Activated CD4-positive, alpha-beta T cell treated with anti-CD3 and anti-CD28 coated beads, Interleukin-2, amount 50 U/mL, for 16 hours (primary cell): ENCODE measurements around the gene DENND2D.
A peak's percentile ranks its signal among the peaks of the same experiment; 100 is the strongest.

Source experiments
- DNase-seq: peaks from one replicate; pipeline ENCODE4 v3.0.0-alpha.2; 2020

DENND2D gene

GRCh38 chr1:111164151-111164550 lies 36.3 kb downstream of the DENND2D start:
- no peak for DNase-seq

DNA sequence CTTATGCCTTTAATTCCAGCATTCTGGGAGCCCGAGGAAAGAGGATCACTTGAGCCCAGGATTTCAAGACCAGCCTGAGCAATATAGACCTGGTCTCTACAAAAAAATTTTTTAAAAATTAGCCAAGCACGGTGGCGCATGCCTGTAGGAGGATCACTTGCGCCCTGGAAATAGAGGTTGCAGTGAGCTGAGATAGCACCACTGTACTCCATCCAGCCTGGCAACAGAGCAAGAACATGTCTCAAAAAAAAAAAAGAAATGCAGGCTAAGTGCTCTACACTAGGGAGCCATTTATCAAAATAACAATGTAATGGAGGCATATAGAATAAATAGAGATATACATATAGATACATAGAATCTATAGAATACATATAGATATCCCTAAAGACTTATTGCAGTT lies 37.1 kb downstream of the DENND2D start:
- DNase-seq = no peak

- no peak for DNase-seq
Observed at GRCh38 chr1:111162488-111162880, 38.0 kb downstream of the DENND2D start.

DNA sequence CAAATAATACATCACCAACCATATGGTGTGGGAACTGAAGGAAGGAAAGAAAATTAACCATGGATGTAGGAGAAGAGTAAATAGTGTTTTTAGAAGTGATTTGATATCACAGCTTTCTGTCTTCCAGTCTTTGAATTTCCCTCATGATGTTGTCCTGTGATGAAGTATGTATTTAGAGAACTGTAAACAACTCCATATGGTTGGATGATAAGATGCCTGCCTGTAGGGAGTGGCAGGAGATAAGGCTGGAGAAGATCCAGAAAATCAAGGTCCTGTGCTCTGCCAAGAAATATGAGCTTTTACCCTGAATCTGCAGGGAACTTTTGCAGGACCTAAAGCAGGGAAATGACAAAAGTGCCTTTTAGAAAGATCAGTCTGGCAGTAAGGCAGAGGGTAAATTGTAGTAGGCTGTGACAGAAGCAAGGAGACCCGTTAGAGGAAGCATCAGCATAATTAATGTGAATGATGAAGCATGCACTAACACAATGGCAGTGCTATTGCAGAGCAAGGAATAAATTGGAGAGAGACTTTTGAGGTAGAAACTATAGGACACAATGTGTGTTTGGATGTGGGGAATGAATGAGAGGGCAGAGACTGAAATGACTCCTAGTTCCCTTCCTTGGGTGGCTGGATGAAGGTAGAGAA lies 38.5 kb downstream of the DENND2D start:
- no peak for DNase-seq

- no peak for DNase-seq
Observed at GRCh38 chr1:111157431-111157830, 43.0 kb downstream of the DENND2D start.

DNA sequence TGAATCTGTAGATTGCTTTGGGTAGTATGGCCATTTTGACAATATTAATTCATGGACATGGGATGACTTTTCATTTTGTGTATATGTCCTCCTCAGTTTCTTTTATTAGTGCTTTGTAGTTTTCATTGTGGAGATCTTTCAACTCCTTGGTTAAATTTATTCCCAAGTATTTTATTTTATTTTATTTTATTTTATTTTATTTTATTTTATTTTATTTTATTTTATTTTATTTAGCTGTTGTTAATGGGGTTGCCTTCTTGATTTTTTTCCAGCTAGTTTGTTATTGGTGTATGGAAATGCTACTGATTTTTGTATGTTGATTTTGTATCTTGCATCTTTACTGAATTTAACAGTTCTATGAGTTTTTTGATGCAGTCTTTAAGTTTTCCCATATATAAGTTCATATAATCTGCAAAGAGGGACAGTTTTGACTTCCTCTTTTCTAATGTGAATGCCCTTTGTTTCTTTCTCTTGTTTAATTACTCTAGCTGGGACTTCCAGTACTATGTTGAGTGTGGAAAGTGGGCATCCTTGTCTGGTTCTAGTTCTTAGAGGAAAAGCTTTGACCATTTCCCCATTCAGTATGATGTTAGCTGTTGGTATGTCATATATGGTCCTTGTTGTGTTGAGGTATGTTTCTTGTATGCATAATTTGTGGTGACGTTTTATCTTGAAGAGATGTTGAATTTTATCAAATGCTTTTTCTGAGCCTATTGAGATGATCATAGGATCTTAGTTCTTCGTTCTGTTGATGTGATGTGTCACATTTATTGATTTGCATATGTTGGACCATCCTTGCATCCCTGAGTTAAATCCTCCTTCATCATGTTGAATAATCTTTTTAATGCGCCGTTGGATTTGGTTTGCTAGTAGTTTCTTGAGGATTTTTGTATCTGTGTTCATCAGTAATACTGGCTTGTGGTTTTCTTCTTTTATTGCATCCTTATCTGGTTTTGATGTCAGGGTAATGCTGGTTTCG lies 46.1 kb downstream of the DENND2D start:
- no peak for DNase-seq

DNA sequence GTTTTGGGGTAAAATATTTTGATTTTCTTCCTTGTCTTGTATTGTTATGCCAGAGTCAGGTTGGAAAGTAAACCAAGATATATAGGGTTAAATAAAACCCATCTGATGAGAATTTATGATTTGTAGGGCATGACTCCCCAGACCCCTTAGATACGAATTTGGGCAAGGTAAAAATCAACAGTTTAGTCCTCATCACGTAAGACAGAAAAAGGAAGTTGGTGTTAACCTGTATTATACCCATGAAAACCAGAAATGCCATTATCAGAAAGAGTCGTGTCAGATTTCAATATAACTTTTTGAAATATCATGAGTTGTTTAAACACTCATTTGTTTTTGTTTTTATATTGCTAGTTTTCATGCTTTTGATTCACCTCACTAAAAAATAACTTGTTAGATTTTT lies 48.6 kb downstream of the DENND2D start:
- DNase-seq = no peak

DNA sequence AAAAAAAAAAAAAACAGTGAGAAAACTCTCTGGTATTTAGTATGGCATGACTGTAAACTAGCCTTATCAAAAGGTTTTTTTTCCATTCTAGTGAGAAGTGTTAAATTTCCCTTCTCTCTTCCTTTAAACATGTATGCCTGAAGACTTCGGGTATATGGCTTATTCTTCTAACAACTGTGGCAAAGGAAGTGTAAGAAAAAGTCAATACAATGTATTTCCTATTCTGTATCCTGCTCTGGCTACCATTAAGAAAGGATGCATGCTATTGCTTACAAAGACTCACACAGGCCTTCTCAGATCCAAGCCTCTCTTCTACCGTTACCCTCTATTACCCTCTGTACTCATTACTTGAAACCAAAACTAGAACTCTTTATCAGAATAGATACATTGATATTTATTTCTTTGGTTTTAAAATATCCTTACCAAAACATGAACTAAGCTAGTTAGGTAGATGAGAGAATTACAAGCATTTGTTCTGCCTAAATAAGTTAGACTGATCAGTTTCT lies 52.0 kb downstream of the DENND2D start:
- no peak for DNase-seq

DNA sequence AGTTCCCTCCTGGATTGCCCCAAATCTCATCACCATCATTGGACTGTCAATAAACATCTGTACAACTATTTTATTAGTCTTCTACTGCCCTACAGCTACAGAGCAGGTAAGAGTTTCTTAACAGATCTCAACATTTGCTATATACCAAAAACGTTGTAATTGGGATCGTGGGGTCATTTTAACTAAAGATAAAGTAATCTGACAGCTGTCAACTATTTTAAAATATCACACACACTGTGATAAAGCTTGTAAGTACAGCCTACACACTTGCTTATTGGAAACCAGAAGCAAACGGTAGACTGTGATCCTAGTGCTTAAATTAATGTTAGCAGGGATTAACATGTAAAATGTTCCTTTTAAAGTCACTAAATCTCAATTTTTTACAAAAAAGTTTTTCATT lies 52.5 kb downstream of the DENND2D start:
- DNase-seq = no peak

GRCh38 chr1:111145963-111146768 lies 54.3 kb downstream of the DENND2D start:
- DNase-seq = peak; percentile 9

GRCh38 chr1:111145542-111145941 lies 54.9 kb downstream of the DENND2D start:
- DNase-seq = no peak

DNA sequence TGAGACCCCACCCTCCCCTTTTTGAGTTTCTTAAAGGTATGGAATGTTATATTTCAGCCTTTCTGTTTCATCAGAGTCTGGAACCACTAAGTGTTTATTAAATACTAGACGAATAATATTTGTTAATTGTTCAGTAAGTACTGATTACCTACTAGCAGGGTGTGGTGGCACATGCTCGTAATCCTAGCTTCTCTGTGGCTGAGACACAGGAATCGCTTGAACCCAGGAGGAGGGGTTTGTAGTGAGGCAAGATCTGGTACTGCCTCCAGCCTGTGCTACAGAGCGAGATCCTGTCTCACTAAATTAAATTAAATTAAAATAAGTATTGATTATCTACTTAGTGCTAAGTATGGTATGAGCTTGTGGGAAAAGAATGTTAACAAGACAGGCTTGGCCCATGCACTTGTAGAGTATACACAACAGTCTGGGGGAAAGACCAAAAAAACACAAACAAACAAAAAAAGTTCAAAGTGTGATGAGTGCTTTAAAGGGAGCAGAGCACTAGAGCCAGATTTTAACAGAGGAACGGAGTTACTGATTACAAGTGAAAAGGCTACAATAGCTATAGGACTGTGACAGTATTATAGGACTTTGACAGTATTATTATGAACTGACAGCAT lies 58.0 kb downstream of the DENND2D start:
- DNase-seq = no peak

GRCh38 chr1:111141245-111142220 lies 58.9 kb downstream of the DENND2D start:
- no peak for DNase-seq

DNA sequence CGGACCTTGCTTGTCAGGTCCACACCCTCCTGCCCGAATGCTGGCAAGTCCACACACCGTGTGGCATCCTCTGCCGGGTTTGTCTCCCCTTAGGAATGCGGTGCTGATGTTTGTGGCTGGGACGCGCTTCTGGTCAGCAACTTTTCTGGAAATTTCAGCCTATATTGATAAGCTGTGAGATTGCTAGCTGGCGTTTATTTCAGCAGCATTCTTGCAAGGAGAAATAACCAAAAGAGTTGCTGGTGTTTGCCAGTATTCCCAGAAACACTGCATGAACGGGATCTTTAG lies 59.8 kb downstream of the DENND2D start:
- DNase-seq = no peak

DNA sequence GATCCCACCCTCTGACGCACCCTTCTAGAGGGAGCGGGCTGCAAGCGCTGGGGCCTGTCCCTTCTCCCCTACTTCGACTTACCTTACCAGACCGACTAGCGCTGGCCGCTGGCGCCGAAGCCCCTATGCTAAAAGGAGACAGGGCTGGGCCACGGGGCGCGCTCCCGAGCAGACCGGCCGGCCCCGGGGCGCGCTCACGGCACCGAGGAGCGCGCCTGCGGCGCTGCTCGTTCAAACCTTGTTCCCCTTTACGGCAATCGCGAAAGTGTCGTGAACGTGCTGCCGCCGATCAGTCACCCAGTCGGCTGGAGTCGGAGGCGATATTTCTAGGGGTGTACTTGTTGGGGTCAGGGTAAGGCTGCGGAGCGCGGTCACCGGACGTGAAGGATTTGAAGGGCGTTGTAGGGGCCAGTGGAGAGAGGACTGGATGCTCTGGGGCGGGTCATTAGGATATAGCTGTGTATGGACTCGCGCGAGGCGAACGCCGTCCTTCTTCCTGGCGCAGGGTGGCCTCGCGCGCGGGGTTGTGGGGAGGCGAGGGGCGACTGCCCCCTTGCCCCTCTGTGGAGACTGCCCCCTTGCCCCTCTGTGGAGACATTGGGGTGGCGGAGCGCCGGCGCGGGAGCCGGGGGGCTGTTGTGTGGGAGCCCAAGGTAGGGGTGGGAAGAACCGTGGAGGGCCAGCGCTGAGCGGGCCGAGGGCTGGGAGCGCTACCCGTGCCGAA lies 60.3 kb downstream of the DENND2D start, which contains the start of the genes CEPT1 and DRAM2:
TSS of gene CEPT1 (plus strand) at position 268 of the 724 bp plus-strand sequence. CDS start 7,492 bp downstream, outside the sequence.
TSS of gene DRAM2 (minus strand) at position 138 of the 724 bp plus-strand sequence. CDS start 8,539 bp downstream, outside the sequence.
- peak; percentile 96 for DNase-seq

GRCh38 chr1:111139324-111139955 lies 61.0 kb downstream of the DENND2D start:
- DNase-seq = peak; percentile 47
